HUES48 (cell line): Measurements from ENCODE around the gene RDH14.

Experiments
- H3K27ac ChIP-seq: one replicate; pipeline ENCODE4 v1.7.0; 2013; ENCODE audit warnings: low read depth, low read length, inconsistent platforms
- H3K27me3 ChIP-seq: 2 replicates; pipeline ENCODE4 v1.6.1; 2013; ENCODE audit warnings: mild to moderate bottlenecking, low read length; ENCODE audit not compliant: control insufficient read depth, insufficient read depth
- H3K36me3 ChIP-seq: 2 replicates; pipeline ENCODE4 v1.6.1; 2013; ENCODE audit warnings: low read length; ENCODE audit not compliant: control insufficient read depth, insufficient read depth
- H3K4me1 ChIP-seq: 2 replicates; pipeline ENCODE4 v1.6.1; 2013; ENCODE audit warnings: mild to moderate bottlenecking, low read length; ENCODE audit not compliant: control insufficient read depth, insufficient read depth
- H3K4me3 ChIP-seq: 2 replicates; pipeline ENCODE4 v1.5.1; 2013; ENCODE audit warnings: mild to moderate bottlenecking, low read depth, low read length
- H3K9ac ChIP-seq: 2 replicates; pipeline ENCODE4 v1.6.1; 2013; ENCODE audit warnings: mild to moderate bottlenecking, low read depth, low read length, moderate library complexity
- H3K9me3 ChIP-seq: 2 replicates; pipeline ENCODE4 v1.6.1; 2013; ENCODE audit warnings: low read length; ENCODE audit not compliant: control insufficient read depth, insufficient read depth

RDH14 gene

GRCh38 chr2:18546567-18546966 is 13.9 kb downstream of the RDH14 start:
- H3K9ac ChIP-seq, result no peak overlapping the region
- H3K27ac ChIP-seq, result peak overlapping the region; percentile 28

GRCh38 chr2:18545384-18545783 is 15.1 kb downstream of the RDH14 start:
- Histone ChIP-seq H3K4me3 (no peak overlapping the region), H3K27ac (no peak overlapping the region)

More at GRCh38 chr2:18546567-18546966, 13.9 kb downstream of the RDH14 start:
- Histone ChIP-seq H3K4me3 (no peak overlapping the region), H3K36me3 (no peaks in the 10 kb centered on the region), H3K9me3 (no peaks in the 10 kb centered on the region), H3K4me1 (peaks cover 9% of the 10 kb centered on the region), H3K27me3 (no peaks in the 10 kb centered on the region)

DNA sequence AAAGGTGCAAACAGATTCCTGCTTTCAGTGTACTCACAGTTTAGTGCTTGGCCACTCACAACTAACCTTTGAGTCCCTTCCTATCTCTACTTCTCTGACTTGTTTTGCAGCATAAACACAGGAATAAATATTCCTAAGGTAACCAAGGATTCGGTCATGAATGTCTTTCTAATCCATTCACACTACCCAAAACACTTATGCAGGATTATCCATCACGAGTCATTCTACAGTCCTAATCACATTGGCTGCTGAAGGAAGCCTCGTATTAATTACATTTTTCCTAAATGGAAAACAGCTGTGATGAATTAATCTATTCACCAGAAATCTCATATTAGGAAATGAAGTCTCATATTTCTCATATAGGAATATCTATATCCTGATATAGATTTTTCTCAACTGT is 16.3 kb downstream of the RDH14 start:
- Histone ChIP-seq H3K4me1 (peaks cover 9% of the 10 kb centered on the region), H3K36me3 (no peaks in the 10 kb centered on the region), H3K9me3 (no peaks in the 10 kb centered on the region), H3K27ac (no peak overlapping the region), H3K27me3 (no peaks in the 10 kb centered on the region), H3K4me3 (no peak overlapping the region), H3K9ac (no peak overlapping the region)

More at GRCh38 chr2:18545384-18545783, 15.1 kb downstream of the RDH14 start:
- Histone ChIP-seq H3K9ac (no peak overlapping the region), H3K27me3 (no peaks in the 10 kb centered on the region), H3K9me3 (no peaks in the 10 kb centered on the region), H3K36me3 (no peaks in the 10 kb centered on the region), H3K4me1 (peaks cover 9% of the 10 kb centered on the region)

- no peaks in the 10 kb centered on the region for H3K9me3 ChIP-seq
- no peaks in the 10 kb centered on the region for H3K4me1 ChIP-seq
- H3K4me3 ChIP-seq, result no peak overlapping the region
- H3K27ac ChIP-seq, result no peak overlapping the region
- no peak overlapping the region for H3K9ac ChIP-seq
- H3K36me3 ChIP-seq, result no peaks in the 10 kb centered on the region
- H3K27me3 ChIP-seq, result no peaks in the 10 kb centered on the region
Measured at GRCh38 chr2:18540872-18541271, 19.6 kb downstream of the RDH14 start.

GRCh38 chr2:18536697-18537096 is 23.8 kb downstream of the RDH14 start:
- Histone ChIP-seq H3K36me3 (no peaks in the 10 kb centered on the region), H3K9me3 (no peaks in the 10 kb centered on the region), H3K27me3 (no peaks in the 10 kb centered on the region), H3K4me1 (no peaks in the 10 kb centered on the region), H3K4me3 (no peak overlapping the region), H3K9ac (no peak overlapping the region), H3K27ac (no peak overlapping the region)

DNA sequence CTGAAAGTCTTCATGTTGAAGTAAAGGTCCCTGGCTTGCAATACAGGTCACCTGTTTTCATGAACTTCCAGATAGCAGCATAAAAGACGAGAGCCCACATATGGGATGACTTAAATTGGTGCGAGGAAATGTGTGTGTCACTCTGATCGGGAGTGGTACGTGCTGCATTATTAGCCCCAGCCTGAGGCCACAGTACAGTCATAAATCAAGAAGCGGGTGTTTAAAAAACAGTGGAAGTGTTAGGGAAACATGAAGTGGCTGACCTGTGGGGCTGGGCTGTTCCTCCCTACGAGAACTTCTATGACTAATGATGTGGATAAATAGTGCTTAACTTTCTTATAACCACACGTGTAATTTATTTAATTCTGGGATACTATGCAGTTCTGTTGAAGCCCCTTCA is 24.4 kb downstream of the RDH14 start:
- no peaks in the 10 kb centered on the region for H3K36me3 ChIP-seq
- H3K27me3 ChIP-seq, result no peaks in the 10 kb centered on the region
- no peaks in the 10 kb centered on the region for H3K4me1 ChIP-seq
- no peak overlapping the region for H3K9ac ChIP-seq
- H3K4me3 ChIP-seq, result no peak overlapping the region
- H3K9me3 ChIP-seq, result no peaks in the 10 kb centered on the region
- H3K27ac ChIP-seq, result no peak overlapping the region

GRCh38 chr2:18531194-18531593 is 29.3 kb downstream of the RDH14 start:
- no peaks in the 10 kb centered on the region for H3K27me3 ChIP-seq
- no peaks in the 10 kb centered on the region for H3K4me1 ChIP-seq
- H3K27ac ChIP-seq, result no peak overlapping the region
- no peak overlapping the region for H3K9ac ChIP-seq
- H3K4me3 ChIP-seq, result no peak overlapping the region
- H3K36me3 ChIP-seq, result no peaks in the 10 kb centered on the region
- no peaks in the 10 kb centered on the region for H3K9me3 ChIP-seq

DNA sequence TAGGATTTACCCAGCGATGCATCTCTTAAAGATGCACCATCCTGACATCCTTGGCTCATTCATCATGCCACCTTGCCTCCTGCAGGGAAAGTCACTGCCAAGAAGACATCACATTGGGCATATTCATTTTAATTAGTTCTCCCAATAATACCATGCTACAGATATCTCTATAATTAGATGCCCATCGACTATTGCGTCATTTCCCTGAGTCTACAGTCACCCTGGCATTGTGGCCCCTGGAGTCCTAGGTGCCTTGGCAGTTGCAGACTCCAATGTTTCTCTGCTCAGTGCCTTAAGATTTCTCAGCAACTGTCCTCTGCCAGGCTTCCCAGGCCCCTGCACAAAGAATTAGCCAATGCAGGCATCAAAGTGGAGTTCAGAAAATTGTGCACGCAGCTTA is 32.6 kb downstream of the RDH14 start:
- Histone ChIP-seq H3K9ac (no peak overlapping the region), H3K9me3 (no peaks in the 10 kb centered on the region), H3K4me1 (no peaks in the 10 kb centered on the region), H3K4me3 (no peak overlapping the region), H3K27me3 (no peaks in the 10 kb centered on the region), H3K36me3 (no peaks in the 10 kb centered on the region), H3K27ac (no peak overlapping the region)

GRCh38 chr2:18527326-18527725 is 33.1 kb downstream of the RDH14 start:
- no peak overlapping the region for H3K4me3 ChIP-seq
- H3K36me3 ChIP-seq, result no peaks in the 10 kb centered on the region
- no peaks in the 10 kb centered on the region for H3K4me1 ChIP-seq
- no peaks in the 10 kb centered on the region for H3K27me3 ChIP-seq
- H3K27ac ChIP-seq, result no peak overlapping the region
- no peak overlapping the region for H3K9ac ChIP-seq
- no peaks in the 10 kb centered on the region for H3K9me3 ChIP-seq

GRCh38 chr2:18526429-18526828 is 34.0 kb downstream of the RDH14 start:
- Histone ChIP-seq H3K27ac (no peak overlapping the region), H3K9me3 (no peaks in the 10 kb centered on the region), H3K36me3 (no peaks in the 10 kb centered on the region), H3K4me3 (no peak overlapping the region), H3K4me1 (no peaks in the 10 kb centered on the region), H3K9ac (no peak overlapping the region), H3K27me3 (no peaks in the 10 kb centered on the region)

- no peak overlapping the region for H3K4me3 ChIP-seq
- no peaks in the 10 kb centered on the region for H3K27me3 ChIP-seq
- no peaks in the 10 kb centered on the region for H3K9me3 ChIP-seq
- H3K36me3 ChIP-seq, result no peaks in the 10 kb centered on the region
- H3K27ac ChIP-seq, result no peak overlapping the region
- H3K9ac ChIP-seq, result no peak overlapping the region
- H3K4me1 ChIP-seq, result peaks cover 4% of the 10 kb centered on the region; the same call in 1 of the 2 replicates
Measured at GRCh38 chr2:18525852-18526251, 34.6 kb downstream of the RDH14 start.

DNA sequence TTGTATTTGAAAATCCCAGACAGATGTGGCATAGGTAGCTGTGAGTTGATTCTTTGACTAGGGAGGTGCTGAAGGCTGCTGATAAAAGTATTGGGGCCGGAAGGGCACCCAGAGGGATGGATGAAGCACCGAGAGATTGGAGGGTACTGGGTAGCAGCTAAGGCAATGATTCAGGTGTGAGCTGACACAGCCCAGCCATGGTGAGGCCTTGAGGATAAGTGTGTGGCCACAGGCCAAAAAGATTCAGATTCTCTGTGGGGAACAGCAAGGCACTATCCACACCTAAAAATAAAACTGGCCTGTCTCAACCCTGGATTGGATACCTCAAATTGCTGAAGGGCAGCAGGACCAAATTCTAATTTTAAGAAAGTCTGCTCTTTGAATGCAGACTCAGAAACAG is 35.2 kb downstream of the RDH14 start:
- no peak overlapping the region for H3K27ac ChIP-seq
- no peaks in the 10 kb centered on the region for H3K9me3 ChIP-seq
- no peak overlapping the region for H3K4me3 ChIP-seq
- no peaks in the 10 kb centered on the region for H3K27me3 ChIP-seq
- peaks cover 6% of the 10 kb centered on the region; the same call in 1 of the 2 replicates for H3K4me1 ChIP-seq
- H3K36me3 ChIP-seq, result no peaks in the 10 kb centered on the region
- H3K9ac ChIP-seq, result no peak overlapping the region
